HG03439 (cell line): Measurements from ENCODE around the gene PGAM1.
"Not testable (repeated sequence)": the region's sequence is repeated elsewhere in the genome, so short reads cannot be mapped to it uniquely, and the experiment has no call there.

Source experiments
- ATAC-seq: cut with Tn5 transposase; IDR thresholded peaks from one replicate; pipeline ENCODE4 v1.9.1; 2021; ENCODE audit warnings: mild to moderate bottlenecking, moderate library complexity; ENCODE audit not compliant: unreplicated experiment

PGAM1 gene

DNA sequence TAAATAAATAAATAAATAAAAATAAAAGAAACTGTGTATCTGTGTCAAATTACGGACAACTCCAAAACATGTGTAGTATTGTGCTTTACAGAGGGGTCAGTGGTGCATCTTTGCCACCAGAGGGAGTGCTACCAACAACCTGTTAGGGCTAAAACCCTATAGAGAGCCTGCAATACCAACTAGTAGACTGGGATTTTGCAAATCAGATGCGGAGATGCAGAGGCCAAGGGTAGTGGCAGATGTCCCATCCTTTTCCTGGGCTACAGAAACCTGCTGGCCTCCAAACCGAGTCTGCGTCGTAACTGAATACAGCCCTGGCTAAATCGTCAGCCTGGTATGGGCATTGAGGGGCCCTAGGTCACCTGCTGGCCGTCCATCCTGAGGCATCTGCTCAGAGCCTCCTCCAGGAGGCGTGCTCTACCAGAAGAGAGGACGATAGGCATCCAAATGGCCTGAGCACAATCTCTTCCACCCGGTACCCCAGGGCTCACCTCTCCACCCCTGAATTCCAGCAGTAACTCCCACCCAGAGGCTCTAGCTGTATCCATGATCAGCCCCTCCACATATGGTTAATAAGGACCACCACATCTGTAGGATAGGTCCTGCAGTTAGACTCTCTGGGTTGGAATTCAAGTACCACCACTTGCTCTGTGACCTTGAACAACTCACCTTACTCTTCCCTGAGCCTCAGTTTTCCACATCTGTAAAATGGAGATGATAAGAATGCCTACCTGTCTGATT is 18.6 kb upstream of the PGAM1 start:
- ATAC-seq = peak; percentile 84

DNA sequence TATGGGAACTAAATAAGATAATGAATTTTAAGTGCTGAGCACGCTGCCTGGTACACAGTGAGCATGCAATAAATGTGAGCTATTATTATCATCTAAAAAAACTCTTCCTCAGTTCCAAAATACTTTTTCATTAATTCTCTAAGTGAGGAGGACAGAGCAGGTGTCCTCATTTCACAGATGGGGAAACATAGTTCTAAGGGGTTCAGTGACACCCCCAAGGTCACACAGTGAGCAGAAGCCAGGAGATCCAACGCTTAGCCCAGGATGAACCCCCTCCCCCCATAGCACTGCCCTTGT is 18.1 kb upstream of the PGAM1 start:
- no peak for ATAC-seq

DNA sequence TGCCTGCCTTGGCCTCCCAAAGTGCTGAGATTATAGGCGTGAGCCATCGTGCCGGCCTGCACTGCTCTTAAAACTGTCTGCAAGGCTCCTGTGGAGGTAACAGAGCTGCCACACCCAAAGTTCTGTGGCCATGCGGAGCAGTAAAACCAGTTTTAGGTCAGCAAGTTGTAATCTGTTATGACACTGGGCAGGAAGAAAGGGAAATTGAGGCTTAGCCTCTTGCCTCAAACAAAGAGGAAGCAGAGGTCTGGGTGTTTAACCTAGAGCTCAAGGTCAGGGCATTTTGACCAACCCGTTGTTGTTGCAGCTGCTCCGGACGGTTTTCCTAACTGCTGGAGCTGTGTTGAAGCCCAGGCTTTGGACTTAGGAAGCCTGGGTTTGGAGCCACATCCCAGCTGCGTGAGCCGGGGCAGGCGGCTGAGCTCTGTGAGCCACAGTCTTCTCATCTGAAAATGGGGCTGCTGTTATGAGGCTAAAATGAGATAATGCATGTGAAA is 17.4 kb upstream of the PGAM1 start:
- ATAC-seq = no peak

DNA sequence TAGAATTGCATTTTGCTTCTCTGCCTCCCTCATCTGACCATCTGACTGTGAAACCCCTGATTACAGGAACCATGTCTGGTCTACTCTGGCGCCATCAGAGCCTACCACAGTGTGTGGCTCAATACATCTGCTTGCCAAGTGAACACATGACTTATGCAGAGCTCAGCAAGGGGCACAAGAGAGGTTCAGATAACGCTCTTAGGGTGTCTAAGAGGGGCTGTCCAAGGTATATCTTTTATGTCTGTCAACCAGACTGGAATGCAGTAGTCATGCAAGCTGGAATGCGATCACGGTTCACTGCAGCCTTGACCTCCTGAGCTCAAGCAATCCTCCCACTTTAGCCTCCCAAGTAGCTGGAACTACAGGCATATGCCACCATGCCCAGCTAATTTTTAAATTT is 14.6 kb upstream of the PGAM1 start:
- ATAC-seq = no peak

DNA sequence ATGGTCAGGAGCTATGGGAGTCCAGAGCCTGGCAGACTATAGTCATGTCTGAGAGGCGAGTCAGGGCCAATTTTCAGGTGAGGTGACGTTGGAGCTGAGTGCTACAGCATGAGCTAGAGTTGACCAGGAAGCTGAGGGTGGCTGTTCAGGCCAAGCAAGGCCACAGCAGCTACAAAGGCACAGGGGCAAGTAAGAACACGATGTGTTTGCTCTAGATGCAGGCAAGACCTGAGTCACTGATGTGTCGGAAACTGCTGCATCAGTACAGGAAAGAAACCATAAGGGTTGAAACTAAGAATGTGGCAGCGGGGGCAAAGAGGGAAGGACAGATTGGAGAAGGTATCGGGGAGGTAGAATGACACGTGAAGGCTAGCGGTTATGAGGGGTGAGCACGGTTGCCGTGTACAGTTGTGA is 13.1 kb upstream of the PGAM1 start:
- peak; percentile 45 for ATAC-seq

DNA sequence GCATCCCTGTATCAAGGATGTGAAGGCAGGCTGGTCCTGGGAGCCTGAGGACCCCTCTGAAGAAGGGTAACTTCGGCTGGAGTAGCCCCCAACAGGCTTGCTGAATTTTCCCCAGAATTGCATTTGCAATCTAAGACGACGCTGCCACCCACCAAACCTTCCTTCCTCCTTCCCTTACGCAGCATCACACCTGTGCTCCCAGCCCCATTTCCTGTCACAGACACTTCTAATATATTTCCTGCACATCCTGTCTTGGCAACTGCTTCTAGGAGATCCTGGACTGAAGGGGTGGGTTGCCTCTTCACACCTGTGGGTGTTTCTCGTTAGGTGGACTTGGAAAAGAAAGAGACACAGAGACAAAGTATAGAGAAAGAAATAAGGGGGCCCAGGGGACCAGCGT is 9.4 kb upstream of the PGAM1 start:
- no peak for ATAC-seq

DNA sequence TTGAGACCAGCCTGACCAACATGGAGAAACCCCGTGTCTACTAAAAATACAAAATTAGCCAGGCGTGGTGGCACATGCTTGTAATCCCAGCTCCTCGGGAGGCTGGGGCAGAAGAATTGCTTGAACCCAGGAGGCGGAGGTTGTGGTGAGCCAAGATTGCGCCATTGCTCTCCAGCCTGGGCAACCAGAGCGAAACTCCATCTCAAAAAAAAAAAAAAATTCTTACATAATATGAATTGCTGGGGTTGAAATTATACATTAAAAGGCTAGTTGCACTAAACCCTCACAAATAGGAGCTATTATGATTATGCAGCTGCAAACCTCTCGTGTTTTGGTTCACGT is 2.3 kb upstream of the PGAM1 start:
- ATAC-seq = not testable (repeated sequence)

DNA sequence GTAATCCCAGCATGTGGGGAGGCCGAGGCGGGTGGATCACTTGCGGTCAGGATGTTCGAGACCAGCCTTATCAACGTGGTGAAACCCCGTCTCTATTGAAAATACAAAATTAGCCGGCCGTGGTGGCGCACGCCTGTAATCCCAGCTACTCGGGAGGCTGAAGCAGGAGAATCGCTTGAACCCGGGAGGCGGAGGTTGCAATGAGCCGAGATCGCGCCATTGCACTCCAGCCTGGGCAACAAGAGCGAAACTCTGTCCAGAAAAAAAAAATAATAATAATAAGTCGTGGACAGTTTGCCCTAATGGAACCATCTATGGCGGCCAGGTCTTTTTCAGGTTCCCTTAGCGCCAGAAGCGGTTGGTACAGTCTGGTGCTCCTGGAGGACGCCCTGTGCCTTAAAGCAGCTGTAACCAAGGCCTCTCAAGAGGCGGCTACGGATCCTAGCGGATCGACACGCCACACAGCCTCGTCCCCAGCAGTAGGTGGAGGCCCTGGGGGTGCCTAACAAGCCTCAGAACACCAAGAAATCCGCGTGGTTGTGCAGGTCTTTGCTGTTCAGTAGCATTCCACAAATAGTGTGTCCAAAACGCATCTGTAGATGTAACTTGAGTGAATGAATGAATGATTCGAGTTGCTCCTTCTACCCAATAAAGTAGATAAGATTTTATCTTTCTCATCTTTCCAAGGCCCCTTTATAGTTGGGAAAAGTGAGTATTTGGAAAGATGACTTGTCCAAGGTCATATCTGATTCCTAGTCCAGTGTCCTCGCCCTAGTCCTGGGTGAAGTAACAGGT is 982 bp downstream of the PGAM1 start:
- no peak for ATAC-seq

DNA sequence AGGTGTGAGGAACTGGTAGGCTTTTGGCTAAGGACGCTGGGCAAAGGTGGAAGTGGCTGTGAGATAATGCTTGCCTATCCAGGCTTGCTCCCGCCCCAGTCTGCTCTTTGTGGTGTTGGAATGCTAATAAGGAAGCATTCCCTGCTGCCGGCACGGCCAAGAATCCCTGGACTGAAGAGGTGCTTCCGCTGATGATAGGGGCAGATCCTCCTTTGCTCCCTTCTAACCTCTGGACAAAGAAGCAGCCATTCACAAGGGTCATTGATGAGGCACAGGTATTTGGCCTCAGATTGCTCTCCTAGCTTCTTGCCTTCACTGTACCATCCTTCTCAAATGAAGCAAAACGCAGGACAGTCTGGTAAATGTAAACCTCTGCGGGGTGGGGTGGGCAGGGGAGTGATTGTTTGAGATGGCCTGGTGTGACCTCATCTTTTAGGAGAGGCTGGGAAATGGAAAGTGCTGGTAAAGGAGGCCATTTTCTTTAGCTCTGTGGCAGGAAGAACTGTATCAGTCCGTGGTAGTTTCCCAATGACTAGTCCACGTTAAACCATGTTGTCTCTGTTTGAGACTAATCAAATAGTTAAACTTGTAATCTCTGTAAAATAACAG is 1.7 kb downstream of the PGAM1 start:
- ATAC-seq = no peak

DNA sequence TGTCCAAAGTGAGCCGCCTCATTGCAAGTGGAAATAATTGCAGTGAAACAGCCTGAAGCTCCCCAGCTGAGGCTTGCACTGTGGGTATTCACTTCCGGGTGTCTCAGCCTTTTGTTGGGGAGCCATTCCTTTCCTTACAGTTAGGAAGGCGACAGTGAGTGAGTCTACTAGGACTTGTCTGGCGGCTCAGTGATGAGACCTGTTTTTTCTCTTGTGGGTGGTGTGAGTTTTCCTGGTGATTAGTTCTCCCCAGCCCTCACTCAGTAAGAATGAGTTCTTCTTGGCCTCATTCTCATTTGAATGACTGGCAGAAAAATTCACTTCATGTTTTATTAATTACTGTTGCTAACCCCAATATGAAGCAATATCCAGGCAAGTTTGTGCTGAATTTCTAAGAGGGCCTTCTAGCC is 2.6 kb downstream of the PGAM1 start:
- no peak for ATAC-seq

DNA sequence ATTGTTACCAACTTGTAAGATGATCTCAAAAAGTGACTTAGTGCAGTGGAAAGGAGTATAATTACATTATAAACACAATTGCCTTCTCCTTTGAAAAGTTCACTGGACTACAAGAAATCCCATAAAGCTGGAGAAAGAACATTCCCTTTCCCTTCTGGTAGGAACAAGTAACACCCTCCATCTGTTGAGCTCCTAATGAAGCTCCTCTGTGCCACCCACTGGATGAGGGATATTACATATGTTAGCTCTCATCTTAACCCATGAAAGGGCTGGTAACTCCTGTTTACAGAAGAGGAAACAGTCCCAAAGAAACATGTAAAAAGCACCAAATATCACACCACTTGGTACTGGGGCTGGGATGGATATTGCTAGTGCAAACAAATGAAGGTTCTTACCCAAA is 8.1 kb downstream of the PGAM1 start:
- ATAC-seq = no peak

DNA sequence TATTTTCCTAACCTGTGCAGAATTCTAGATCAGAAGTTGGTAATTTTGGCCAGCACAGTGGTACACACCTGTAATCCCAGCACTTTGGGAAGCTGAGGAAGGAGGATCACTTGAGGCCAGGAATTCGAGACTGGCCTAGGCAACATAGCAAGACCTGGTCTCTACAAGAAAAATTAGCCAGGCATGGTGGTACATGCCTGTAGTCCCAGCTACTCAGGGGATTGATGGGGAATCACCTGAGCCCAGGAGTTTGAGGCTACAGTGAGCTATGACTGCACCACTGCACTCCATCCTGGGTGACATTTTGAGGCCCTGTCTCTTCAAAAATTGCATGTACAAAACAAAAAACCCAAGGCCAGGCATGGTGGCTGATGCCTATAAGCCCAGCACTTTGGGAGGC is 8.6 kb downstream of the PGAM1 start:
- ATAC-seq = no peak

DNA sequence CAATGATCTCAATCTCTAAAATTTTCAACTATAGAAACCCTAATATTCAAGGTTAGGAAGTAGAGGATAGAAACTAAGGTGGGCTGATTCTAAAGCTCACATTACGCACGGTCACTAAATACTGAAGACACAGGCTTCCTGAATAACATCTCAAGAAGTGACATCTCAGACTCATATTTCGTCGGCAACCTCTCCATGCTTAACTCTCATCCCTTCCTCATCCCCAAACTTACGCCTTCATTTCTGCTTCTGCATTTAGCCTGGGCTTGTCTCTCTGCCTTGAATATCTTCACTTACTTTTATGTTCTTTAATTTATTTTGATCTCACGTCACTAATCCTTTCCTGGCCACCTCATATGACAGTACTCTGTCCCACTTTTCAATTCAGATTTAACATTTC is 9.2 kb downstream of the PGAM1 start:
- ATAC-seq = no peak

DNA sequence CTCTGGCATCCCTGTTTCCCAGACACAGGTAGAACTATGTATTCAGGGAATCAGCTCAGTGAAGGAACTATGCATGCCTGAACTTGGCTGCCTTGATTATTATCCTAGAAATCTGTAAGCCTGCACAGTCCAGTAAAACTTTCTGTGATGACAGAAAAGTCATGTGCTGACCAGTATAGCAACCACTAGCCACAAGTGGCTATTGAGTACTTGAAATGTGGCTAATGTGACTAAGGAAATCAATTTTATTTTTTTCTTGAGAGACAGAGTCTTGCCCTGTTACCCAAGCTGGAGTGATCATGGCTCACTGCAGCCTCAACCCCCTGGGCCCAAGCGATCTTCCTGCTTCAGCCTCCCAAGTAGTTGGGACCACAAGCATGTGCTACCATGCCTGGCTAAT is 16.3 kb downstream of the PGAM1 start:
- no peak for ATAC-seq

DNA sequence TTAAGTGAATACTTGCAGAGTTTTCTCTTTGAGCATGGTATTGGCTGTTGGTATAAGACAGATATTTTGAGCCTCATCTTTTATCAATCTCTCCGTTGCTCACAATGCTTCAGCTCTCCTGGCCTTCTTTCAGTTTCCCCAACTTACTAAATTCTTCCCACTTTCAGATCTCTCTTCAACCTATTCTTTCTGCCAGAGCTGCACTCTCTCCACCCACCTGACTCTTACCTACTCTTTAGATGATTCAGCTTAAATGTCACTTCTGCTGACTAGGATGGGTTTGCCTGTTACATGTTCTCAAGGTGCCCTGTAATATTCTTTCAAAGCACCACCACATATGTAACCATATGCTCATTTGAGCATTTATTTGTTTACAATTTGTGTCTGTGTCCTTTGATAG is 18.2 kb downstream of the PGAM1 start:
- ATAC-seq = no peak

DNA sequence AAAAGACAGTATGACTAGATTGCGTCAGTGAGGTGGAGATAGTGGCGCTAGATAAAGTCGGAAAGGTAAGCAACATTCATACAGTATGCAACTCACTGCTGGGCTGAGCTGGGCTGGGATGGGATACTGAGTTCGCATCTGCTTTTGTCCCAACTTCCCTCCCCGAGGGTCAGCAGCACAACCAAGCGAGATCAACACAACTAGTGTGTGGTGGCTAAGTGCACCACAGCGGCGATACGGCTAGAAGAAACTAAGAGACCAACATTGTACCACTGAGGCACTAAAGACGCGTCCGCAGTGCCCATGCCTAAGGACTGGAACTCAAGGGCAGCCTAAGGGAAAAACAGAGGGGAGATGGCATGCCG is 19.3 kb downstream of the PGAM1 start:
- no peak for ATAC-seq

DNA sequence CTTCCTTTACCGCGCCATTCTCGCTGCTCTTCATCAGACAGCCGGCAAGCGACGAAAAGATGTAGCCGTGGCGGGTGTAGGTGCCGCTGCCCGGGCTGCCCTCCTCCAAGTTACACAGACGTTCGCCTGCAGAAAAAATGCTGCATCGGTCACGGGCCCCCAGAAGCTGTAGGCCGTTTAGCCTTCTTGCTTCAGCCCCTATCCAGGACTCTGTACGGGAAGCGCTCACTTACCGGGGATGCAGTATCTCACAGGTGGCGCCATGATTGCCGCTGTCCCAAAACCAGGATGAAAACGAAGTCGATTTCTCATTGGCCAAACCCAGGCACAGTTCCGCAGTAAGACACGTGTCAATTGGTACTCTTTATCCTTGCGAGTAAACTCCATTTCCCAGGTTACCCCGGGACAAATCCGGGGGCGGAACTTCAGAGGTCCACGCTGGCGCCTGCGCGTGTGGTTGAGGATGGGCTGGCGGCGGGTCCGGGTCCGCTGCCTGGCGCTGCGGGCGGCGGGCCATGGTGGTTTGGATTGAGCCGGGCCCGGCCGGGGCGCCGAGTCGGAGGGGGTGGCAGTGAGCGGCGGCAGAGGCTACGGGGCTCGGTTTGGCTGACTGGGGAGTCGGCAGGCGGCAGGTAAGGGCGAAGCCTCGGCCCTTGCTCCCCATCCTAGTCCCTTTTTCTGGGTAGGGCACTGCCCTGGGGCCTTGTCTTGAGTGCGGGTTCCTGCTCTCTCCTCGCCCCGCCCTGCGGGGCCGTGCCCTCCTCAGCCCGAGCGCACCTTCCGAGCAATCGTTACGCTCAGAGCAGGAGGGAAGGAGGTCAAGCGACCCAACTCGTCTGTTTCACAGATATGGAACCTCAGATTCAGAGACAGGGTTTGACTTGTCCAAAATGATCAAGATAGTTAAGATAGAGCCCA is 20.0 kb downstream of the PGAM1 start, which contains the start of the genes EXOSC1 and ZDHHC16:
TSS of gene EXOSC1 (minus strand) at position 285 of the 918 bp plus-strand sequence. CDS start at position 264, 21 bp downstream.
TSS of gene ZDHHC16 (plus strand) at position 454 of the 918 bp plus-strand sequence. CDS start 5,501 bp downstream, outside the sequence.
- ATAC-seq = peak; percentile 93

DNA sequence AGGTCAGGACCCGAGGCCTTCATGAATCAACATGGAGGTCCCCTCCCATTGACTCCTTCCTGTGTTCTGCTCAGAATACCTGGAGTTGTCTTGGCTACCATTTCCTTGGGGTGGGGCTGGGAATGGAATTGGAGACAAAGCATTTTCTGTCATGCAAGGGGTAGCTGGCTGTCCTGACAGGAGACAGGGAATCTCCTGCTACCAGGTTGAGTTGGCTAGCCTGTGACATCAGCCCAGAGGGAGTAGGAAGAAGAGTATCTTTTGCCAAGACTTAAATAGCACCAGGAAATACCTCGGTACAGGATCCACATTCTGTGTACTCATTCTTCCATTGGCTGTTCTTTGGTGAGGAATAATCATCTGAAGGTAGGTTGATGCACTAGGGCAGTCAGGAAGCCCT is 24.8 kb downstream of the PGAM1 start:
- ATAC-seq = no peak

DNA sequence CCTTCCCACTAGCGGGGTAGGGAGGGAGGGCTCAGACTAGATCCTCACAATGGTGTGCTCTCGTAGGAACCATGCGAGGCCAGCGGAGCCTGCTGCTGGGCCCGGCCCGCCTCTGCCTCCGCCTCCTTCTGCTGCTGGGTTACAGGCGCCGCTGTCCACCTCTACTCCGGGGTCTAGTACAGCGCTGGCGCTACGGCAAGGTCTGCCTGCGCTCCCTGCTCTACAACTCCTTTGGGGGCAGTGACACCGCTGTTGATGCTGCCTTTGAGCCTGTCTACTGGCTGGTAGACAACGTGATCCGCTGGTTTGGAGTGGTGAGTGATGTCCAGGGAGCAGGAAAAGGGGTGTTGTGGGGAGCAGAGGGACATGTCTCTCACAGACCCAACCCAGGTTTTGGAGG is 25.6 kb downstream of the PGAM1 start:
- no peak for ATAC-seq

DNA sequence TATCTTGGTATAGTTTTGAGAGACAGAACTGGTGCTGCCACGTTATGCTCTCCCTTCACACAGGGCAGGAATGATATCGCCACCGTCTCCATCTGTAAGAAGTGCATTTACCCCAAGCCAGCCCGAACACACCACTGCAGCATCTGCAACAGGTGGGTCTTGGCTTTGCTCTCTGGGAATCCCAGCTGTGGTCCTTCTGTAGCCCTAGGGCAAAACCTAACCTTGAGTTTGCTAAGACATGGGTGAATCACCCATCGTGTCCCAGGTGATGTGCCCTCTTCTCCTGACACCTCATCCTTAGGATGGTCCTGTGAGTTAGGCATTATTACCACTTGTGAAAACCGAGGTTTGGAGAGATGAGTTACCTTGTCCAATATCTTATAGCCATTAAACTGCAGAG is 26.4 kb downstream of the PGAM1 start:
- ATAC-seq = no peak
